Caco-2 (cell line): ENCODE data around the gene DIAPH3. TPM values are rescaled to one million over a fixed set of nuclear protein-coding genes. Genes with fewer than 3 reads are reported as not detected.

Experiments used
- BruUV-seq: library from RNA; stranded (reverse); fragments of 400-500 nt; replicated peaks from 2 replicates; lab custom pipeline; 2021; lab: Mats Ljungman, UMichigan
- CTCF ChIA-PET: fragments of 300-600 bp; sonication (Branson Sonifier 250); formaldehyde crosslinking; loops from one replicate; lab custom pipeline; 2022; ENCODE audit warnings: antibody characterized with exemption; lab: Charles Lee
- POLR2A ChIA-PET: fragments of 300-600 bp; sonication (Branson Sonifier 250); formaldehyde crosslinking; loops from one replicate; lab custom pipeline; 2022; ENCODE audit warnings: antibody characterized with exemption; lab: Charles Lee
- DNase-seq, 2 experiments: peaks; one replicate each; pipeline versions ENCODE4 v3.0.0 to v3.0.0-alpha.2; 2020 to 2022
- H3K27me3 ChIP-seq: replicated peaks from 2 replicates; pipeline ENCODE4 v1.6.0; 2011; ENCODE audit warnings: low read length; ENCODE audit not compliant: control insufficient read depth, insufficient read depth
- H3K36me3 ChIP-seq: 2 replicates; pipeline ENCODE4 v1.5.1; 2011; ENCODE audit warnings: low read length; ENCODE audit not compliant: control insufficient read depth, insufficient read depth
- H3K4me1 ChIP-seq: fragments of 250-450 bp; sonication (Bioruptor Pico); 2 replicates; pipeline ENCODE4 v1.5.1; 2020; ENCODE audit warnings: mild to moderate bottlenecking
- H3K4me3 ChIP-seq: 2 replicates; pipeline ENCODE4 v1.5.1; 2011; ENCODE audit warnings: low read depth, mild to moderate bottlenecking, control low read depth, low read length
- H3K9me3 ChIP-seq: fragments of 250-450 bp; sonication (Bioruptor Pico); 2 replicates; pipeline ENCODE4 v1.5.1; 2020; ENCODE audit warnings: mild to moderate bottlenecking, moderate library complexity
- H3K27ac Mint-ChIP-seq: one replicate; pipeline ENCODE4 v1.8.0; 2022; ENCODE audit warnings: mixed read lengths; ENCODE audit not compliant: unreplicated experiment
- H3K27me3 Mint-ChIP-seq: one replicate; pipeline ENCODE4 v1.8.0; 2022; ENCODE audit warnings: mixed read lengths; ENCODE audit not compliant: insufficient read depth, unreplicated experiment
- H3K36me3 Mint-ChIP-seq: one replicate; pipeline ENCODE4 v1.8.0; 2022; ENCODE audit warnings: mild to moderate bottlenecking, mixed read lengths; ENCODE audit not compliant: insufficient read depth, unreplicated experiment
- H3K4me1 Mint-ChIP-seq: one replicate; pipeline ENCODE4 v1.8.0; 2022; ENCODE audit warnings: low read depth, mixed read lengths; ENCODE audit not compliant: unreplicated experiment
- H3K4me3 Mint-ChIP-seq: one replicate; pipeline ENCODE4 v1.8.0; 2022; ENCODE audit warnings: mild to moderate bottlenecking, moderate library complexity, mixed read lengths; ENCODE audit not compliant: unreplicated experiment
- H3K9me3 Mint-ChIP-seq: one replicate; pipeline ENCODE4 v1.8.0; 2022; ENCODE audit warnings: mixed read lengths; ENCODE audit not compliant: unreplicated experiment
- intact Hi-C: fragments of 100-400 bp; cut with micrococcal nuclease; formaldehyde crosslinking; loops from one replicate; pipeline ENCODE4 v1.10.0; 2022; ENCODE audit not compliant: unreplicated experiment
- total RNA-seq: library from RNA; stranded (reverse); gene quantifications from 2 replicates; pipeline ENCODE4 v1.2.3, GENCODE V29; 2022
- TF ChIP-seq, protein P1 (sequence below), 2 experiments: fragments of 200-600 bp in 1 of 2; IDR thresholded peaks; 1 replicate in 1 of 2; 2 replicates in 1 of 2; pipeline versions ENCODE4 v1.5.1 to v1.8.0; 2011 to 2022; ENCODE audit warnings: antibody characterized with exemption in 1 of 2, control low read depth in 1 of 2, inconsistent platforms in 1 of 2, low read depth in 1 of 2, low read length in 1 of 2, mild to moderate bottlenecking in 1 of 2, moderate library complexity in 1 of 2; ENCODE audit not compliant: insufficient read depth in 1 of 2, severe bottlenecking in 1 of 2, unreplicated experiment in 1 of 2

Gene DIAPH3
- total RNA-seq, 1 experiment from 2014 or later = 60.6 TPM

DNA sequence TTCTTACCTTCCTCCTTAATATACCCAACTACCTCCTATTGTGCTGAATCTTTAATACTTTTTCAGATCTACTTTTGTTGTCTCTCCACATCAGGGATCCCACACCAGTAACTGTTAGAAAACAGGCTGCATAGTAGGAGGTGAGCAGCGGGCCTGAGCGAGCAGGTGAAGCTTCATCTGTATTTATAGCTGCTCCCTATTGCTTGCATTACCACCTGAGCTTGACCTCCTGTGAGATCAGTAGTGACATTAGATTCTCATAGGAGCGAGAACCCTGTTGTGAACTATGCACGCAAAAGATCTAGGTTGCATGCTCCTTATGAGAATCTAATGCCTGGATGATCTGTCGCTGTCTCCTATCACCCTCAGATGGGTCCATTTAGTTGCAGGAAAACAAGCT, 279.8 kb downstream of the DIAPH3 start:
- POLR2A ChIA-PET = no interaction called here
- no peaks in the 10 kb centered on the region for H3K9me3 Mint-ChIP-seq
- H3K27me3 Mint-ChIP-seq = no peaks in the 10 kb centered on the region
- Histone ChIP-seq H3K4me1 (no peaks in the 10 kb centered on the region), H3K36me3 (no peaks in the 10 kb centered on the region), H3K9me3 (no peaks in the 10 kb centered on the region), H3K4me3 (no peak overlapping the region), H3K27me3 (no peaks in the 10 kb centered on the region)
- no peaks in the 10 kb centered on the region for H3K4me1 Mint-ChIP-seq
- TF ChIP-seq, protein P1, sequence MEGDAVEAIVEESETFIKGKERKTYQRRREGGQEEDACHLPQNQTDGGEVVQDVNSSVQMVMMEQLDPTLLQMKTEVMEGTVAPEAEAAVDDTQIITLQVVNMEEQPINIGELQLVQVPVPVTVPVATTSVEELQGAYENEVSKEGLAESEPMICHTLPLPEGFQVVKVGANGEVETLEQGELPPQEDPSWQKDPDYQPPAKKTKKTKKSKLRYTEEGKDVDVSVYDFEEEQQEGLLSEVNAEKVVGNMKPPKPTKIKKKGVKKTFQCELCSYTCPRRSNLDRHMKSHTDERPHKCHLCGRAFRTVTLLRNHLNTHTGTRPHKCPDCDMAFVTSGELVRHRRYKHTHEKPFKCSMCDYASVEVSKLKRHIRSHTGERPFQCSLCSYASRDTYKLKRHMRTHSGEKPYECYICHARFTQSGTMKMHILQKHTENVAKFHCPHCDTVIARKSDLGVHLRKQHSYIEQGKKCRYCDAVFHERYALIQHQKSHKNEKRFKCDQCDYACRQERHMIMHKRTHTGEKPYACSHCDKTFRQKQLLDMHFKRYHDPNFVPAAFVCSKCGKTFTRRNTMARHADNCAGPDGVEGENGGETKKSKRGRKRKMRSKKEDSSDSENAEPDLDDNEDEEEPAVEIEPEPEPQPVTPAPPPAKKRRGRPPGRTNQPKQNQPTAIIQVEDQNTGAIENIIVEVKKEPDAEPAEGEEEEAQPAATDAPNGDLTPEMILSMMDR (IDR thresholded peaks at IDR 0.05; ENCODE audit: insufficient read depth in 1 of 2, low read depth in 1 of 2, low read length in 1 of 2, severe bottlenecking in 1 of 2, unreplicated experiment in 1 of 2) = no peak
- CTCF ChIA-PET = no interaction called here
- no TSS peak for BruUV-seq
- no peak overlapping the region for H3K27ac Mint-ChIP-seq
- intact Hi-C loops = no loop called here
- peaks cover 17% of the 10 kb centered on the region for H3K36me3 Mint-ChIP-seq
- no peak overlapping the region for H3K4me3 Mint-ChIP-seq
- no peak for DNase-seq

DNA sequence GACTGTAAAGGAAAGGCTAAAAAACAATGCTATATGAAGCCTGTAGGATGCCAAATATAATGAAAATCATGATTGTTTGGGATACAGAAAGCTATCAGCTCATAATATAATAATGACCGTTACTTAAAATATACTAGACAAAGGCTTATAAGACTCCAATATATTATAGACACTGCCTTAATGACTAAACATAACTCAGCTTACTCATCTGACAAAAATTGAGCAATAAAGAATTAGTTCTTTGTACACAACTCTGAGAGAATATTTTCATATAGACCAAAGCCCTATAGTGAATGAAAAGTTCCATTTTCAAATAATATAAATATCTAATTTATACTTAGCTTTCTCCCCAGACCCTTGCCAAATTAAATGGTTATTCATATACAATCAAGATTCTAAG, 283.3 kb downstream of the DIAPH3 start:
- no peaks in the 10 kb centered on the region for H3K36me3 ChIP-seq
- no peak overlapping the region for H3K27ac Mint-ChIP-seq
- ChIA-PET POLR2A (interaction anchor here (0.6 kb wide), 1 partner anchor 30 kb away, joined by 5 read pairs; no protein-coding TSS in a partner anchor), CTCF (no interaction called here)
- no peaks in the 10 kb centered on the region for H3K4me1 ChIP-seq
- H3K4me3 Mint-ChIP-seq = no peak overlapping the region
- H3K27me3 Mint-ChIP-seq = no peaks in the 10 kb centered on the region
- no peaks in the 10 kb centered on the region for H3K9me3 ChIP-seq
- no TSS peak for BruUV-seq
- peaks cover 16% of the 10 kb centered on the region for H3K36me3 Mint-ChIP-seq
- no peaks in the 10 kb centered on the region for H3K9me3 Mint-ChIP-seq
- no peaks in the 10 kb centered on the region for H3K27me3 ChIP-seq
- no peaks in the 10 kb centered on the region for H3K4me1 Mint-ChIP-seq
- TF ChIP-seq, protein P1 (IDR thresholded peaks at IDR 0.05; ENCODE audit: insufficient read depth in 1 of 2, low read depth in 1 of 2, low read length in 1 of 2, severe bottlenecking in 1 of 2, unreplicated experiment in 1 of 2) = no peak
- intact Hi-C loops = no loop called here
- H3K4me3 ChIP-seq = no peak overlapping the region
- DNase-seq = no peak

DNA sequence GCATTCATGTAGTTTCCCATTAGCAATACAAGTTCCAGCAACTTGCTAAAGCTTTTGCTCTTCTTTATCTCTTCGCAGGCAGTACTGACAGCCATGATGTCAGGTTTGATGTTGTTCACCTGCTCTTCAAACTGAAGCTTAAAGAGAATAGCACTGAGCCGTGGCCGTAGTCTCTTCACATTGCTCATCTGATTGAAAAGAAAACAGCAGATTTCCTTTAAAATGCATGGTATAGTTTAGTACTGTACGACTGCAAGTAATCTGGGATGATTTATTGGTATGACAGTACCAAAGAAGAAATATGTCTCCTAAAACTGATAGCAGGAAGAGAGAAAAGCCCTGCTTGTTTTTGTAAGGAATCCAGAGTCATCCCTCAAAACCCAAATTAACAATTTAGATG, 284.4 kb downstream of the DIAPH3 start:
- Histone ChIP-seq H3K4me1 (no peaks in the 10 kb centered on the region), H3K4me3 (no peak overlapping the region), H3K27me3 (no peaks in the 10 kb centered on the region), H3K36me3 (no peaks in the 10 kb centered on the region), H3K9me3 (no peaks in the 10 kb centered on the region)
- DNase-seq = no peak
- no peaks in the 10 kb centered on the region for H3K9me3 Mint-ChIP-seq
- intact Hi-C loops = no loop called here
- CTCF ChIA-PET = no interaction called here
- no peak overlapping the region for H3K4me3 Mint-ChIP-seq
- H3K36me3 Mint-ChIP-seq = peaks cover 16% of the 10 kb centered on the region
- no peaks in the 10 kb centered on the region for H3K27me3 Mint-ChIP-seq
- TF ChIP-seq, protein P1 (IDR thresholded peaks at IDR 0.05; ENCODE audit: insufficient read depth in 1 of 2, low read depth in 1 of 2, low read length in 1 of 2, severe bottlenecking in 1 of 2, unreplicated experiment in 1 of 2) = no peak
- POLR2A ChIA-PET = no interaction called here
- H3K27ac Mint-ChIP-seq = no peak overlapping the region
- BruUV-seq = no TSS peak
- no peaks in the 10 kb centered on the region for H3K4me1 Mint-ChIP-seq
